C1 segment of cervical spinal cord (tissue), 14 donors: ENCODE data around the gene GCA.

Source experiments
- DNase-seq, 14 donors: peaks; one replicate each; lab custom pipeline; 2025; lab: John Stamatoyannopoulos, UW

The GCA gene, protein sequence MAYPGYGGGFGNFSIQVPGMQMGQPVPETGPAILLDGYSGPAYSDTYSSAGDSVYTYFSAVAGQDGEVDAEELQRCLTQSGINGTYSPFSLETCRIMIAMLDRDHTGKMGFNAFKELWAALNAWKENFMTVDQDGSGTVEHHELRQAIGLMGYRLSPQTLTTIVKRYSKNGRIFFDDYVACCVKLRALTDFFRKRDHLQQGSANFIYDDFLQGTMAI

DNA sequence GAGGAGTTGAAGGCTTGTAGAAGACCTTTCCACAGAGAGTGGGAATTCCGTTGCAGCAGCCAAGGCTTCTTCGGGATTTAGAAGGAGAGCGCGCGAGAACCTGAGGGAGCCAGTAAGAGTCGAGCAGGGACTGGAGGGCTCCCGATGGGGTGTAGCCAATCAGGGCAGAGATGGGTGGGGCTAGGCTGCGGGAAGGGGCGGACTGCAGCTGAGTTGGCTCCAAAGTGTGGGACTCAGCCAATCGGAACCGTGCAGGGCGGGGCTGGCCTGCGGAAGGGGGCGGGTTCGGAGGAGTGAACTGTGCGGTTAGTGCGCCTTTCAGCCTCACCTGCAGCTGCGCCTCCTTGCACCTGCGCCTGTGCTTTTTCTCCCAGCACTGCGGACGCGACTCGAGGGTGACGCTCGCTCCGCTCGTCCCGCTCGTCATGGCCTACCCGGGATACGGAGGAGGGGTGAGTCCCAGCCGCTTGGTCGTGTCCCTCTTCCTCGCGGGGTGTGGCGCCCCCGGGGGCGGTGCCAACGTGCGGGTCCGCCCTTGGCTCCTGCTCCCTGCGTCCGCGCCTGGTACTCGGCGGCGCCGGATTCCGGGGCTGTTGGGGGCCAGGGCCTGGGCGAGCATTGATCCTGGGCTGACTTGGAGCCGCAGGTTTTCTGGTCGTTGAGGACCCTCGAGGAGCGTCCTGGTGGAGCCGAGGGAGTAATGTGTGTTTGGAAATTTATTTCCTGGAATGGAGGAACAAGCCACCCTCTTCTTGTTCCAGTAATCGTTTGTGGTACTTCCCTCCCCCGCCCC is at the start of gene GCA:
Gene GCA, plus strand, starts transcription at position 309 of the 793 bp plus-strand sequence. Its CDS starts 117 bp downstream, at position 426.
- peak; percentile 86 to 100 (median 97) for DNase-seq

DNA sequence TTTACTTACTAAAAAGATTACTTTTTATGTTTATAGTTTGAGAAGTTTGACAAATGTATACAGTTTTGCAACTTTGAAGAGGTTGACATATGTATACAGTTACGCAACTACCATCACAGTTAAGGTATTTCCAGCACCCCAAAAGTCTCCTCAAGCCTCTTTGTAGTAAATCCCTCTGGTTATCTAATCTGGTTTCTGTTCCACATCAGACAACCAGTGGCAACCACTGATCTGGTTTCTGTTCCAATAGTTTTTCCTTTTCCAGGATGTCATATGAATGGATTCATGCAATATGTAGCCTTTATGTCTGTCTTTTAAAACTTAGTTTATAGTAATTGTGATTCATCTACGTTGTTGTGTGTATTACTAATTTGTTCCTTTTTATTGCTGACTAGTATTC is 48.9 kb upstream of the GCA start:
- DNase-seq = no peak

DNA sequence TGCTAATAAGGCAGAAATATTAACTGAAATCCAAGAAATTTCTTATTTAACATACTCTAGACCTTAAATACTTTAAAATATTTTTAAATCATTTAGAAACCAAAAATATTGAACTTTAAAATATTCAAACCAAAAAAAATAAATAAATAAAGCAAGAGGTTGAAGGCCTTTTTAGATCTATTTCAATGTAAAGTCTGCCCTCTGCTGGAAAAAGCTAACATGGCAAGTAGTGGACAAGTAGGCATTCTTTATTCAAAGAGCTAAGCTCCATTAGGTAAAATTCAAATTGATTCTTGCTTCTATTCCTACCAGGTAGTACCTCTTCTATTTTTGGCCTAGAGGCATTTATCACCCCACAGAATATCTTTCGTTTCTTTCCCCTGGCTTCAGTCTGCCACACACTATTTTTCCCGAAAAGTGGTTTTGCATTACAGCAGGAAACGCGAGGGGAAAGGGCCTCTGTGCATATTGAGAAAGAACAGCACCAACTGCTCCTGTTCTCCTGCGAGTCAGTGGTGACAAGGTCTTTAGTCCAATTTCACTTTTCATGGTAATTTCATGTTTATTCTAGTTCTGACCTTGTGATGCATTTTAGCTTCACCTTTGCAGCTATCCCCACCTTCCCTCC is 45.9 kb upstream of the GCA start:
- peak in 3 of 14 donors; percentile 18 to 32 (median 19) for DNase-seq

DNA sequence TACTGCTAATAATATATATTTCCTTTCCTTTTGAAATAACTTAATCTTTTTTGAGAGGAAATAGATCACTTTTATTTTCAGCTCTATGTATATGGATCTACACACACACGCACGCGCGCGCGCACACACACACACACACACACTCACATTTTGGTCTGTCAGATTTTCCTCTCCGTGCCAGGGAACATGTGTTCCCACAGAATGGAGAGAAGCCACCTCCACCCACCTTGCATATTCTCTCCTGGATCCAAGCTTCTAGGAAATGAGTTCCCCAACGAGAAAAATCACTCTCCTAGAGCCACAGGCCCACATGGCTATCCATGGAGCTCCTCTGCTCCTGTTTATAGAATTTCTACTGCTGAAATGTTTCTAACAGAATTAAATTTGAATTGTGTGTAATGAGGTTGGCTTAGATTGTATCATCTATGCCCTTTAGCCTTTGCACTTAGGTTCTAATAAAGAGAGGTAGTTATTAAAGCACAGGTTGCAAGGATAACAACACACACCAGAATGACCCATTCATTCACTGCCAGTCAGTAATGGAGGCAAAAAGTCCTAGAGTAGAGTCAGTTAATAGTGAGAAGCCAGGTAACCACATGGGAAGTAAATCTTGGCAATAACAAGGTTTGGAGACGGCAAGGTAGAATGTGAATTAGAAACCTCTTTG is 45.1 kb upstream of the GCA start:
- DNase-seq = no peak

DNA sequence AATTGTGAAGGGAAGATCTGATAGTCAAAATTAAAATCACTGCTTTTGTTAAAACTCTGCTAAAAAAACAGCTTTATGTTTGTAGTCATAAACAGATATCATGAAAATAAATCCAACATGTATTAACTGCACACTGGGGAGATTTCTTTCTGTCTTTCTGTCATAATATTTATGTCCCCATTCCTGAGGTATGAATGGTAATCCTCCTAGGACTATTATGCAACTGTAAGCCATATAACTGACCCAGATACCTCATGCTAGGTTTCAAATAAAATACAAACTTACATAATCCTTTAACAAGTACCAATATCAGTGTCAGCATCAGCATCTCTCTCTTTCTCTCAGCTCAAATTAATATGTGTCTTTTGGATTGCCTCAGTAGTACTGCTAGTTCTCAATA is 43.7 kb upstream of the GCA start:
- DNase-seq = no peak

DNA sequence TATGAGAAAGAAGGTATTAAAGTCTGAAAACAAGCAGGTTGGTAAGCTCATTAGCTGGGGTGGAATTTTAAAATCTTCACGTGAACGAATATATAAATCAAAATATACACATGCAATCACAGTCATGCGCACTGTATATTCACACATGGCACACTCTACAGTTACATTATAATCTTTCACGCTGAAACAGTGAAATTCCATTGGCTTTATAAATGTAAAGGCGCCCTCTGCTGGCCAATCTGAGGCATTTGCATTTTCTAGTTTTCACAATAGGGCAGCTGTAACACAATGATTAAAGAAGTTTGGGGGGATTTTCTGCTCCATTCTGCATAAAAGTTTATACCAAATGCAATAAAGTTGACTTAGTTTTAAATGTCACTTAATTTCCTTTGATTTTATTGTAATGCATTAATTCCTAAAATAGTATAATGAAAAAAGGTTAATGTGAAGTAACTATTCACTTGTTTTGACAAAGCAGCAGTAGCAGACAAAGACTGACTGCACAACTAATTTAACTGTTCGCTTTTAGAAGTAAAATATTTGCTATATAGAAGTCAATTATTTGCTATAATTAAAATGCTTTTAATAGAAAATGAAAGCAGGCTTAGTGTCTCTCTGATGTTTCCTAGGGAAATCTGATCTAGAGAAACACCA is 42.7 kb upstream of the GCA start:
- peak in 5 of 14 donors; percentile 8 to 47 (median 9) for DNase-seq

DNA sequence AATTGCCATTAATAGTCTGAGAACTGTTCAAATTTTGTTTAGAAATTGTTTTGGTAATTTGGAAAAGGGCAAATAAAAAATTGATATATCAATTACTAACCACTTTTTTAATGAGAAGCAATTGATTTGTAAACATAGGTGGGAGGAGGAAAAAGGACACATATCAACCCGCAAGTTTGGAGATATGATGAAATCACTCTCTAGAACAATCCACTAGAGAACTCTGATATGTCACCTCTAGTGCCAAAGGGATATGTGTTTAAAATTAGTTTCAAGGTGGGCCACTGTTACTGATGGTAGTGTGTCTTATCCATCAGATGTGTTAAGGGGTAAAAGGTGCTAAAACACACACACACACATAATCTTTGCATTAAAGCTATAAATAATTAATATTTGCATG is 42.1 kb upstream of the GCA start:
- DNase-seq = no peak

DNA sequence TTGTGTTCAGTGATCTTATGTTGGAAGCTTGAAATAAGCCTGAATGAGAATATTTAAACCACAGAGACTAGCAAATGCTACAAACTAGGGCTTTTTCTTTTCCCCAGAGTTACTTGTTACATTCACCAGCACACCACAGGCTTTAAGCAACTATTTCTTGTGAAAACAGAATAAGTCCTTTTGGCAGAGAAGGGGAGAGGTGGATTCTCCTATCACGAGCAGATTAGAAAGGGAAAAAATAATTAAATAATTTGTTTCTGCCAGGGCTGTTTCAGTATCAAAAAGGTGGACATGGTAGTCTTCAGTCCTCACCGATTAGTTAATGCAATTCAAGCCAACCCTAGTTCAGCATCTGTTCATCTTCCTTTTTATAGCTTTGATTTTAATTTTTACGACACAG is 38.0 kb upstream of the GCA start:
- no peak for DNase-seq

DNA sequence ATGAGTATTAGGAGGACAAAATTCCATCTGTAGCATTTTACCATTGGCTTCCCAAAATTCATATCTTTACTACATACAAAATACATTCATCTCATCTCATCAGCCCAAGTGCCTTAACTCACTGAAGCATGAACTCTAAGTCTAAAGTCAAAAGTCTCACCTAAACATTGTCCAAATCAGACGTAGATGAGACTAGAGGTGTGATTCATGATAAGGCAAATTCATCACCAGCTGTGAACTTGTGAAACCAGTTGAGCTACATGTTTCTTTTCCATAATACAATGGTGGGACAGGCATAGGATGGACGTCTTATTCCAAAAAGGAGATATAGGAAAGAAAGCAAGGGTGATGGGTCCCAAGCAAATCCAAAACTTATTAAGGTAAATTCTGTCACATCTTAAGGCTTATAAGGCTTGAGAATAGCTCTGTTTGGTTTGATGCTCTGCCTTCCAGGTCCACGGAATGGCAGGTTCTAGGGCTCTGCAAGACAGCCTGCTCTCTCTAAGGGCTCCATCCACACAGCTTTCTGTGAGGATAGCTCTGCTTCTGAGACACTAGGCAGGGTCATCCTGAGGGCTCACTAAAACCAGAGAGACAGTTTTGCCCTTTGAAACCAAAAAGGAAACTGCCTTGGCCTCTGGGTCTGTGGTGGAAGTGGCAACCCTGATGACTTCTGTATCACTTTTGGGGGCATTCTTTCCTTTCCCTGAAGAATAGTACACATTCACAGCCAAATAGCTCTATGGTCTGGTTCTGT is 35.0 kb upstream of the GCA start:
- no peak for DNase-seq

DNA sequence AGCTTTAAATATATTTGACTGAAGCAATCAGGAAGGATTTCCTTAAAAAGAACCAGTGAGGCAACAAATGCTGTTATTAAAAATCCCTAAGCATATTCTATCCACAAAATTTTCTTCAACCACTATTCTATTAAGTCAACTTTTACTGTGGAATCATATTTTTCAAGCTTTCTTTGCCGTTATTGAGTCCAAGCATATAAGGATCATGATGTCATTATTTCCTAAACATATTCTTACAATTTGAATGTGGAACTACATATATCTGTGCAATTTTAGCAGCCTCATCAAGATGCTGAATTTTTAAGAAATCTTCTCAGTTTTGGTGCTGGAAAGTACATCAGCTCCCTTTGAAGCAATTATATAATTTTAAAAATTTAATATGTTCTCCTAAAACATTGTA is 31.1 kb upstream of the GCA start:
- no peak for DNase-seq

DNA sequence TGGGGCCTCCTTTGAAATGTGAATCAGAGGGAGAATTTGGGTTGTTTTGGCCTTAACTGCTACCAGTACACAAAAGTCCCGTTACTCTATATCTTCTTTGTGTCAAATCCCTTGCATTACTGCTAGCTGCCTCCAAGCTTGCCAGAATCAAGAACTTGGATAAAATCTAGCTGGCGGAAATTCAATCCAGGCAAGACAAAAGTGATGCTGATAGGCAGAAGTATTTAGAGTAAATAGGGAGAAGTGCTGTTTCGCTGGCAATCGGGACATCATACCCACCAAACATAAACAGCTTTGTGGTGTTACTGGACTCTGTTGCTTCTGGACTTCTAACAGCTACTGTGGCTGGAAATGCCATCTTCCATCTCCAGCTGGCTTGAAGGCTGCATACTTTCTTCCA is 28.0 kb upstream of the GCA start:
- DNase-seq = no peak

DNA sequence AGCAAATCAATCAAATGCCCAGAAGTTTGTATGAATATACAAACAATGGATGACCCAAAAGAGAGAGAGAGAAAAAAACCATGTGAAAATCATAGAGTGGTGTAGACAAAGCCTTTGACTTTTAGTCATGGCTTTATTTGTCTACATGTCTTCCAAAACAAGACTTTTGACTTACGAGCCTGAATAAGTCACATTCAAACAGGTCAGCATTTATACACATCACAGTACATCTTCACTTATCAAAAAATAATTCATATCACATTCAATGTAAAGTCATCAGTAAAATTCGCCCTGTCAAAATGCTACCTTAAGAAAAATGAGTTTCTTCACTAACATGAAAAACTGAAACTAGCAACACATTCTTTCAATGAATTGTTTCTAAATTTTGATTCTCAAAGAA is 27.3 kb upstream of the GCA start:
- no peak for DNase-seq

DNA sequence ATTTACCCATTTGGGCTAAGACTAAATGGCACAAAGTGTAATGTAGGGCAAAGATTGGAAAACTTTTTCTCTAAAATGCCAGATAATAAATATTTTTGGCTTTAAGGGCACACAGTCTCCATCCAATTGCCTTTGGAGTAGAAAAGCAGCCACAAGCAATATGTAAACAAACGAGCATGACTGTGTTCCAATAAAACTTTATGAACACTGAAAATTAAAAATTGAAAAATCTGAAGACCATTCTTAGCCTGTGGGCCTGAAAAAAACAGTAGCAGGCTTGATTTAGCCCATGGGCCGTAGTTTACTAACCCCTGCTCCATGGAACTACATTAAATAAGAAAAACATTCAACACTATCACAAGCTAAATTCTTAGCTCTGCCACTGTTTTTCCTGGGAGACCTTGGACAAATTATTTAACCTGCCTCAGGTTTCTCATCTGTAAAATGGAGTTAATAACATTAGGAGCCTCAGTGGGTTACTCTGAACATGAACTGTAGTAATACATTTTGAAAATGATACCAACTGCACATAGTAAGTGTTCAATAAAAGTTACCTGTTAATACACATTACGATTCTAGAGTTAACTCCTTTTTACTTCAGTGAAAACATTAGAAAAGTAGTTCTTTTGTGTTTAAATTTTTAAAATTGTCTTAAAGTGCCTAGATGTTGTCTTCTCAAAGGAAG is 26.7 kb upstream of the GCA start:
- no peak for DNase-seq

DNA sequence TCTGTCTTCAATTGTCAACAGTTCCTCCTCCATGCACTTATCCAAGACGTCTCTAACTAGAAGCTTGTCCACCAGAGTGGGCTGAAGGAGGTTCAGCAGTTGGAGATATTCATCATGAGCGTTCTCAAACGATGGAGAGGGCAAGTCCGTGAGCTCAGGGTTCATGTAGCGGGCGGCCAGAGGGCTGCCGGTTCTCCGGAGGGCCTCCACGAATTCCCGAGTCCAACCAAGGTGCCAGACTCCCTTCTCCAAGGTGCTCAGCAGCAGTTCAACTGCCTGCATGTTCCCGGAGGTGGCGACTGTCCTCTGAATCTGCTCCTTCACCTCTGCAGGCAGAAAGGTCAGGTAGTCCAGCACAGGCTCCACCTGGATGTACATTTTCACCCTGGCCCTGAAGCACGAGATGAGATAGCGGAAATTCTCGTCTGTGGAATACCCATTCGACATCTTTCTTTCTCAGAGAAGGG is 26.0 kb upstream of the GCA start:
- DNase-seq = peak in 4 of 14 donors; percentile 22 to 58 (median 57)

DNA sequence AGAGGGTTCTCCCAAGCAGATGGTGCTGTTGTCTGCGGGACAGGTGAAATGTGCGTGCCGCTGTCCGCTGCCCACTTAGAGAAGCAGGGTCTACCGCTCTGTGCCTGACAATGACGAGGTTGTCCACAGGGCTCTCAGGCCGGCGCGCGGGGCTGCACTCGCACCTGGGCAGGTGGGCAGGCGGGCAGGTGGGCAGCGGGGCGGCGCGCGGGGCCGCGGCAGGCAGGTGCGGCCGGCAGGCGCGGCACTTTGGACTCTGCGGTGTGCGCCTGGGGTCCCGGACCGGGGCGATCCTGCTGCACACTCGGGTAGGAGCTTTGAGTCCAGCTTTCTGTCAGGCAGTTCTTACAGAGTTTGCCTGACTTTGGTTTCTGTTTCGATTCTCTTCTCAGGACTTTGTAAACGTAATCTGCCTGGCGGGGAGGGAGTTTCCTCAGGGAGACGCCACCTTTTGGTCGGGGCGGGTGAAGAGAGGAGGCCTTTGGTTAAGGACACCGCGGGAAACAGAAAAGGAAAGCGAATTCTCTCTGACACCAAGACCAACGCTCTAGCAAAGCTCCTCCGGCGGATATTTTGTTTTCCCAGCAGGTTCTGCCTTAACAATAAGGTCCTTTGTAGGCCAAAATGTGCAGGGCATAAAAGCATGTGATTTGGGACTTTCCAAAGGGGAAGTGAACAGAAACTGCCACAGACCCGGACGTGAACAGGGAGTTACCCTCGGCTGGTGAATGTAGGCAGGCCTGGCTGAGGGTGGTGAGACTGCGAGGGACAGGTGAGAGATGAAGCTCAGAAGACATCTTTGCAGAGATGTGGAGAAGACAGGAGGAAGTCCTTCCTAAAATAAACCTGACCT is 25.4 kb upstream of the GCA start, which contains the start of gene IFIH1:
Gene IFIH1, minus strand, starts transcription at position 357 of the 853 bp plus-strand sequence. CDS start 377 bp downstream, outside the sequence.
- DNase-seq = peak in 12 of 14 donors; percentile 7 to 88 (median 63)

DNA sequence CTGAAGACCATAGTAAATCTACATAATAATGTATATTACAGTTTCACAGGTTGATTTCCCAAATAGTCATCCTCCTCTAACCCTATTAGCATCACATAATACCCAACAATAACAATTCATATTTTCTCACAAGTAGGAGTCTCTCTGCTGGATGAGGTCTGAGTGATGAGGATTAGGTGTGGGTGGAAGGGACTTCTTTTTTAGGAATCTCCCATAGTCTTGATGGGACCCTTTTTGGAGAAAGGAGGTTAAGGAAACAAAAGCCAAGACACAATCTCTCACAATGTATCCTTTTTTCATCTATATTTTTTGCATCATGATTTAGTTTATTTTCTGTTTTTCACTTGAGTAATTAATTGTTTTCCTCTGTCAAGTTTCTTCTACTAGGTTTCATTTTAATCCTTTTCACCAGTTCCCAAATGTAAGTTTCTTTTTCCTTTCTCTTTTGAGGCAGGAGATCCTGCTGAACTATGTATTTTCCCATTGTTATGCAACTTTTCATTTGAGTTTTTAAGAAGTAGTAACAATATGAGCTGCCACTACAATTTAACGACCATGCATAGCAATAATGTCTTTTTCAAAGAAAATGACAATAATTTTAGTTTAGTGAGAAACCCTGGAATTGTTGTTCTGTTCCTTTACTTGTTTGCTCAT is 22.9 kb upstream of the GCA start:
- no peak for DNase-seq

DNA sequence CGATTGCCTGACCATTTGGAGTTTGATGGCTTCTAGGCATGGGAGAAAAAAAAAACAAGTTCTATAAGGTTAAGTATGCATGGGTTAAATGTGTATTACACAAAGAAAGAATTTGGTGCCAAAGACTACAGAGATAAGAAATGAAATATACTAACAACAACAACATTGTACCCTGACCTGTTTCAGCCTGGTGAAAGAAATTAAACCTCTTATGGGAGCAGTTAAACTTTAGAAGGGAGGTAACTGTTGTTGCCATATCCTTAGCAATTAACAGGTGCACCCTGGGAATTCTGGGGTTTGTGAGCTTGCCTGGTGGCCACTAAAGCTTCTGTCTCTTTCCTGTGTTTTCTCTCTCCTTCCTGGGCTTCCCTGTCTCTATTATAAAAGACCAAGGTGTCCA is 19.0 kb upstream of the GCA start:
- DNase-seq = no peak

DNA sequence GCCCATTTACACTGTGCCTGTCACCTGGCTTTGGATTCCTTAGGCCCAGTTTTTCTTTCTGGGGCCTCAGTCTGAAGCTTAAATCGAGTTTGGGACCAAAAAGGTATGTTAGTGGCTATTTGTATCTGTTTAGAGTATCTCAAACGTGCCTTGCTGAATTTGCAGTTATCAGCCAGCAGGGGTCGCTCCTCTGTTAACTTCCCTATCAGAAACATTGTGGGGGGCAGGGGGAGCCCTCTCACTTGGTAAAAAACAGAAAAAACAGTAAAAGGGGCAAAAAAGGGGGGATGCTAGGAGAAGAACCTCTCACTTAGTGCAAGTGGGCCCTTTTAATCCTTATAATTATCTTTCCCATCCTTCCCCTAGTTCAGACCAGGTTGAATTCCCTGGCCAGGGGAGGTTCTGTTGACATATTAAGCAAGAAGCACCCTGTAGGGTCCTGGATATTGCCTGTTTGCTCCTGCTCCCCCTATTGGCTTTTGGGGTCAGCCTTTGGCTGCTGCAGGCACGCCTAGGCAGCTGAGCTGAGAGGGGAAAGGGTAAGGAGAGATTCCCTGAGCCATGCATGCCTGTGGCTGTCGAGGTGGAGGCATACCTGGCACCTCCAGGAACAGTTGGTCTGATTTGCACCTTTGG is 16.7 kb upstream of the GCA start:
- DNase-seq = no peak
